Astrocyte (in vitro differentiated cells and primary cell): ENCODE measurements around the gene LRRC4C. TPM values are rescaled to one million over a fixed set of nuclear protein-coding genes. Genes with fewer than 3 reads are reported as not detected.

ENCODE experiments used
- DNase-seq: peaks from one replicate; pipeline ENCODE4 v3.0.0-alpha.2; 2010; ENCODE audit warnings: low read depth
- FAIRE-seq: peaks from 2 replicates; lab custom pipeline; 2011; peaks lifted over from hg19 to GRCh38; lab: Jason Lieb, UNC
- H2AFZ ChIP-seq: 2 replicates; pipeline ENCODE4 v1.6.0; 2012; ENCODE audit warnings: low read depth, low read length, inconsistent platforms
- H3K27ac ChIP-seq: 2 replicates; pipeline ENCODE4 v1.5.1; 2011; ENCODE audit warnings: low read depth, low read length, inconsistent platforms
- H3K27me3 ChIP-seq: 2 replicates; pipeline ENCODE4 v1.6.0; 2011; ENCODE audit warnings: low read length, inconsistent platforms; ENCODE audit not compliant: insufficient read depth
- H3K36me3 ChIP-seq: 2 replicates; pipeline ENCODE4 v1.5.1; 2011; ENCODE audit warnings: low read length, inconsistent platforms; ENCODE audit not compliant: insufficient read depth
- H3K4me1 ChIP-seq: 2 replicates; pipeline ENCODE4 v1.5.1; 2011; ENCODE audit warnings: low read length, inconsistent platforms; ENCODE audit not compliant: insufficient read depth
- H3K4me2 ChIP-seq: 2 replicates; pipeline ENCODE4 v1.6.0; 2012; ENCODE audit warnings: low read length, inconsistent platforms
- H3K4me3 ChIP-seq: 2 replicates; pipeline ENCODE4 v1.5.1; 2011; ENCODE audit warnings: low read depth, mild to moderate bottlenecking, low read length, inconsistent platforms; ENCODE audit not compliant: insufficient read depth
- H3K79me2 ChIP-seq: 2 replicates; pipeline ENCODE4 v1.6.0; 2012; ENCODE audit warnings: mild to moderate bottlenecking, low read length, inconsistent platforms; ENCODE audit not compliant: insufficient read depth
- H3K9ac ChIP-seq: 2 replicates; pipeline ENCODE4 v1.6.0; 2012; ENCODE audit warnings: mild to moderate bottlenecking, low read length, inconsistent platforms
- H3K9me3 ChIP-seq: 2 replicates; pipeline ENCODE4 v1.5.1; 2012; ENCODE audit warnings: low read depth, mild to moderate bottlenecking, low read length, inconsistent platforms; ENCODE audit not compliant: insufficient read depth
- H4K20me1 ChIP-seq: 2 replicates; pipeline ENCODE4 v1.6.0; 2012; ENCODE audit warnings: low read length, inconsistent platforms; ENCODE audit not compliant: insufficient read depth
- H3K27ac Mint-ChIP-seq: one replicate; pipeline ENCODE4 v1.8.0; 2021; ENCODE audit warnings: mild to moderate bottlenecking, mixed read lengths; ENCODE audit not compliant: unreplicated experiment
- H3K27me3 Mint-ChIP-seq: one replicate; pipeline ENCODE4 v1.8.0; 2021; ENCODE audit warnings: low read depth, mixed read lengths; ENCODE audit not compliant: unreplicated experiment
- H3K36me3 Mint-ChIP-seq: one replicate; pipeline ENCODE4 v1.8.0; 2021; ENCODE audit warnings: low read depth, mixed read lengths; ENCODE audit not compliant: unreplicated experiment
- H3K4me1 Mint-ChIP-seq: one replicate; pipeline ENCODE4 v1.8.0; 2021; ENCODE audit warnings: low read depth, mixed read lengths; ENCODE audit not compliant: unreplicated experiment
- H3K4me3 Mint-ChIP-seq: one replicate; pipeline ENCODE4 v1.8.0; 2021; ENCODE audit warnings: mild to moderate bottlenecking, moderate library complexity, mixed read lengths; ENCODE audit not compliant: unreplicated experiment
- H3K9me3 Mint-ChIP-seq: one replicate; pipeline ENCODE4 v1.8.0; 2021; ENCODE audit warnings: mild to moderate bottlenecking, mixed read lengths; ENCODE audit not compliant: unreplicated experiment
- CTCF ChIP-seq: IDR thresholded peaks from 2 replicates; pipeline ENCODE4 v1.5.1; 2011; ENCODE audit warnings: low read depth, mild to moderate bottlenecking, inconsistent platforms, low read length, moderate library complexity; ENCODE audit not compliant: insufficient read depth
- EZH2 ChIP-seq: IDR thresholded peaks from 2 replicates; pipeline ENCODE4 v1.6.1; 2012; ENCODE audit warnings: mild to moderate bottlenecking, low read length, inconsistent platforms; ENCODE audit not compliant: insufficient read depth
- total RNA-seq: library from RNA; stranded (reverse); gene quantifications from 2 replicates; pipeline ENCODE4 v1.2.1, GENCODE V29; 2021

Gene LRRC4C
- total RNA-seq, 1 donor from 2014 or later = 9.0 TPM

GRCh38 chr11:41392596-41392995 is 66.9 kb downstream of the LRRC4C start:
- no peak overlapping the region for H3K4me2 ChIP-seq
- FAIRE-seq (no peak), DNase-seq (peak; percentile 26)
- Mint-ChIP-seq H3K4me3 (no peak overlapping the region), H3K36me3 (no peaks in the 10 kb centered on the region), H3K4me1 (peaks cover 31% of the 10 kb centered on the region), H3K27ac (peak overlapping the region; percentile 60), H3K9me3 (no peaks in the 10 kb centered on the region), H3K27me3 (no peaks in the 10 kb centered on the region)
- H3K4me3 ChIP-seq = no peak overlapping the region
- H3K36me3 ChIP-seq = no peaks in the 10 kb centered on the region
- H4K20me1 ChIP-seq = no peaks in the 10 kb centered on the region
- no peak for TF ChIP-seq EZH2
- no peak for TF ChIP-seq CTCF
- no peak overlapping the region for H3K9ac ChIP-seq
- no peaks in the 10 kb centered on the region for H3K79me2 ChIP-seq
- no peak overlapping the region for H3K27ac ChIP-seq
- no peaks in the 10 kb centered on the region for H3K4me1 ChIP-seq
- no peaks in the 10 kb centered on the region for H3K27me3 ChIP-seq
- no peak overlapping the region for H2AFZ ChIP-seq
- H3K9me3 ChIP-seq = no peaks in the 10 kb centered on the region

DNA sequence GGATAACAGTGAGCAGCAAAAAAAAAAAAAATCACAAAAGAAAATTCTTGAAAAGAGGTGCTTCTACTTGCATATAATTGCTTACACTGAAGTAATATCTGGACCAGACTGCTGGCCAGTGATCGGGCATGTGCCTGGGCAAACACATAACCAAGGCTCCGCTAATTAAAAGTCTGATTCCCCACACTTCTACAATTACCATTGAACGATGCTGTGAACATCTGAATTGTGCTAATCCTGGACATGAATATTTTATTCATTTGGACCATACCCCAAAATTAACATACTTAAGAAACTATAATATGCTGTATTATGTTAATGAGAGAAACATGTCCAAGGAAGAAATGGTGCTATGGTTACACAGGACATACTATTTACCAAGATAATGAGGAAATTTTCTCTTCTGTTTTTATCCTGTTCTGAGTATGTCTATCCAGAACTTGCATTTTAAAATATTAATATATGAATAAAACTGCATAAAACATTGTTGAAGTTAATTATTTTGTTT is 69.8 kb downstream of the LRRC4C start:
- no peak overlapping the region for H3K4me3 Mint-ChIP-seq
- Histone ChIP-seq H3K27me3 (no peaks in the 10 kb centered on the region), H3K79me2 (no peaks in the 10 kb centered on the region), H3K27ac (no peak overlapping the region), H3K9ac (no peak overlapping the region), H2AFZ (no peak overlapping the region), H3K4me3 (no peak overlapping the region), H3K4me1 (no peaks in the 10 kb centered on the region), H3K36me3 (no peaks in the 10 kb centered on the region), H4K20me1 (no peaks in the 10 kb centered on the region), H3K4me2 (no peak overlapping the region), H3K9me3 (no peaks in the 10 kb centered on the region)
- H3K4me1 Mint-ChIP-seq = peaks cover 28% of the 10 kb centered on the region
- H3K9me3 Mint-ChIP-seq = no peaks in the 10 kb centered on the region
- H3K27me3 Mint-ChIP-seq = no peaks in the 10 kb centered on the region
- H3K27ac Mint-ChIP-seq = no peak overlapping the region
- TF ChIP-seq EZH2 (no peak), CTCF (no peak)
- FAIRE-seq = no peak
- H3K36me3 Mint-ChIP-seq = no peaks in the 10 kb centered on the region
- DNase-seq = no peak

DNA sequence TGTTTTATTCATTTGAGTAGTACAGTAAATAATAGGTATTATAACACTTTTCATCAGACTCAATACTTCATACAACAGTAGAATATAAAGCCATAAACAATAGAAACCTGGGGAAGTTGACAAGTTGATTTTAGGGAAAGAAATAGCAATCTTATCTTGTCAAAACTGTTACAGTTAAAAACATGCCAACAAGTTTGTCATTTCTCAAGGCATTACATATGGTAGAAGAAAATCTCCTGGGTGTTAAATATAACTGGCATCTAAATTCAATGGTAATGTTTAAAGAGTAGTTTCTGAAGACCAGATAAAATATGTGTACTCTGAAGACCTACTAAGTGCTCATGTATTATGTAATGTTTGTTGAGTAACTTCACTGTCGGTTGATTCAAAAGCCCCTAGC is 75.1 kb downstream of the LRRC4C start:
- no peak overlapping the region for H3K4me3 ChIP-seq
- Mint-ChIP-seq H3K27ac (no peak overlapping the region), H3K4me1 (peaks cover 6% of the 10 kb centered on the region), H3K27me3 (no peaks in the 10 kb centered on the region), H3K4me3 (no peak overlapping the region), H3K36me3 (no peaks in the 10 kb centered on the region), H3K9me3 (no peaks in the 10 kb centered on the region)
- H4K20me1 ChIP-seq = no peaks in the 10 kb centered on the region
- H3K9ac ChIP-seq = no peak overlapping the region
- H3K79me2 ChIP-seq = no peaks in the 10 kb centered on the region
- H3K36me3 ChIP-seq = no peaks in the 10 kb centered on the region
- H3K27me3 ChIP-seq = no peaks in the 10 kb centered on the region
- H2AFZ ChIP-seq = no peak overlapping the region
- H3K27ac ChIP-seq = no peak overlapping the region
- H3K9me3 ChIP-seq = no peaks in the 10 kb centered on the region
- FAIRE-seq (no peak), DNase-seq (no peak)
- peaks cover 8% of the 10 kb centered on the region for H3K4me1 ChIP-seq
- no peak for TF ChIP-seq EZH2
- TF ChIP-seq CTCF = no peak
- no peak overlapping the region for H3K4me2 ChIP-seq
